GM18873 (cell line): ENCODE results near the gene SORBS1.

Experiments
- ATAC-seq: cut with Tn5 transposase; IDR thresholded peaks from one replicate; pipeline ENCODE4 v1.9.1; 2021; ENCODE audit warnings: mild to moderate bottlenecking, moderate library complexity, moderate number of reproducible peaks; ENCODE audit not compliant: unreplicated experiment, low FRiP score

Gene SORBS1

GRCh38 chr10:95308389-95309302, 252.5 kb downstream of the SORBS1 start:
- no peak for ATAC-seq

GRCh38 chr10:95306851-95307250, 254.3 kb downstream of the SORBS1 start:
- no peak for ATAC-seq

GRCh38 chr10:95306318-95306650, 254.9 kb downstream of the SORBS1 start:
- ATAC-seq = no peak

- no peak for ATAC-seq
Measured at GRCh38 chr10:95305606-95306317, 255.4 kb downstream of the SORBS1 start.

- ATAC-seq = no peak
Measured at GRCh38 chr10:95304976-95305375, 256.2 kb downstream of the SORBS1 start.

GRCh38 chr10:95304463-95304862, 256.7 kb downstream of the SORBS1 start:
- no peak for ATAC-seq

GRCh38 chr10:95303950-95304349, 257.2 kb downstream of the SORBS1 start:
- no peak for ATAC-seq

- ATAC-seq = no peak
Measured at GRCh38 chr10:95303535-95303934, 257.6 kb downstream of the SORBS1 start.

GRCh38 chr10:95300022-95300539, 261.1 kb downstream of the SORBS1 start:
- no peak for ATAC-seq

- peak; percentile 40 for ATAC-seq
Measured at GRCh38 chr10:95297402-95297801, 263.8 kb downstream of the SORBS1 start.

- ATAC-seq = no peak
Measured at GRCh38 chr10:95296764-95297163, 264.4 kb downstream of the SORBS1 start.

GRCh38 chr10:95295031-95295755, 266.0 kb downstream of the SORBS1 start:
- peak; percentile 79 for ATAC-seq

GRCh38 chr10:95293631-95294030, 267.5 kb downstream of the SORBS1 start:
- no peak for ATAC-seq

- no peak for ATAC-seq
Measured at GRCh38 chr10:95291365-95292039, 269.7 kb downstream of the SORBS1 start.

GRCh38 chr10:95290461-95291364, 270.5 kb downstream of the SORBS1 start, which contains the start of gene PDLIM1:
PDLIM1 (minus strand) TSS chr10:95291003; CDS start chr10:95290915, 88 bp downstream.
- no peak for ATAC-seq

- no peak for ATAC-seq
Measured at GRCh38 chr10:95289921-95290421, 271.2 kb downstream of the SORBS1 start.

GRCh38 chr10:95289003-95289920, 271.9 kb downstream of the SORBS1 start:
- ATAC-seq = no peak

- ATAC-seq = no peak
Measured at GRCh38 chr10:95288303-95288702, 272.9 kb downstream of the SORBS1 start.
